ENCODE results near the gene NOTCH1.

GRCh38 chr9:136489731-136490130, 56.1 kb downstream of the NOTCH1 start:
- no peak for TF ChIP-seq GABPA (IDR thresholded peaks at IDR 0.05; ENCODE audit: borderline replicate concordance, insufficient read depth, low read length)
- TF ChIP-seq, protein P1, sequence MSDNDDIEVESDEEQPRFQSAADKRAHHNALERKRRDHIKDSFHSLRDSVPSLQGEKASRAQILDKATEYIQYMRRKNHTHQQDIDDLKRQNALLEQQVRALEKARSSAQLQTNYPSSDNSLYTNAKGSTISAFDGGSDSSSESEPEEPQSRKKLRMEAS (IDR thresholded peaks at IDR 0.05) = no peak
- no peak for TF ChIP-seq SP2 (IDR thresholded peaks at IDR 0.05; ENCODE audit: low read length)
